NK-92 treated with Interleukin-12 subunit alpha and Interleukin-12 subunit beta, amount 100 ng/mL, for 24 hours (cell line): Measurements from ENCODE around the gene ZSCAN9.

Experiments
- DNase-seq: peaks from one replicate; lab custom pipeline; 2025; lab: John Stamatoyannopoulos, UW

The ZSCAN9 gene

GRCh38 chr6:28225056-28225834 lies at the start of gene ZSCAN9:
ZSCAN9 (plus strand) TSS chr6:28225275; CDS start chr6:28227085, 1,810 bp downstream.
- DNase-seq: peak; percentile 70

GRCh38 chr6:28176373-28176772 lies 48.7 kb upstream of the ZSCAN9 start:
- no peak for DNase-seq

- no peak for DNase-seq
These were observed 42.8 kb upstream of the ZSCAN9 start for GRCh38 chr6:28182255-28182654.

- DNase-seq: no peak
These were observed 36.7 kb upstream of the ZSCAN9 start for GRCh38 chr6:28188111-28188979.

- DNase-seq: no peak
These were observed 25.1 kb upstream of the ZSCAN9 start for GRCh38 chr6:28200020-28200419.

- DNase-seq: no peak
These were observed 21.9 kb upstream of the ZSCAN9 start for GRCh38 chr6:28203201-28203600.

GRCh38 chr6:28205879-28206278 lies 19.2 kb upstream of the ZSCAN9 start:
- DNase-seq: no peak

GRCh38 chr6:28206527-28206926 lies 18.5 kb upstream of the ZSCAN9 start:
- no peak for DNase-seq

- no peak for DNase-seq
These were observed 18.1 kb upstream of the ZSCAN9 start for GRCh38 chr6:28206928-28207509.

- DNase-seq: no peak
These were observed 17.5 kb upstream of the ZSCAN9 start for GRCh38 chr6:28207510-28208110.

- DNase-seq: no peak
These were observed 16.9 kb upstream of the ZSCAN9 start for GRCh38 chr6:28208111-28208659.

GRCh38 chr6:28209753-28210535 lies 15.1 kb upstream of the ZSCAN9 start:
- DNase-seq: no peak

GRCh38 chr6:28211840-28212509 lies 13.1 kb upstream of the ZSCAN9 start:
- DNase-seq: no peak

GRCh38 chr6:28212510-28213212 lies 12.4 kb upstream of the ZSCAN9 start:
- DNase-seq: peak; percentile 27

- DNase-seq: no peak
These were observed 11.9 kb upstream of the ZSCAN9 start for GRCh38 chr6:28213213-28213523.

- no peak for DNase-seq
These were observed 9.7 kb upstream of the ZSCAN9 start for GRCh38 chr6:28215425-28215824.

- DNase-seq: no peak
These were observed 7.2 kb upstream of the ZSCAN9 start for GRCh38 chr6:28217890-28218289.

GRCh38 chr6:28218312-28219248 lies 6.5 kb upstream of the ZSCAN9 start:
- peak; percentile 38 for DNase-seq
